HepG2 (cell line): Measurements from ENCODE around the gene PNLDC1. TPM values are rescaled to one million over a fixed set of nuclear protein-coding genes. Genes with fewer than 3 reads are reported as not detected.

Experiments
- ARID4A ChIP-seq: sonication (generic); formaldehyde crosslinking; IDR thresholded peaks from 2 replicates; pipeline ENCODE4 v1.5.0; 2020; ENCODE audit warnings: mild to moderate bottlenecking, missing genetic modification reagents, borderline replicate concordance
- ARNT ChIP-seq: fragments of 450-650 bp; IDR thresholded peaks from 2 replicates; pipeline ENCODE4 v1.6.1; 2017
- CERS6 ChIP-seq: sonication (generic); formaldehyde crosslinking; IDR thresholded peaks from 2 replicates; pipeline ENCODE4 v1.5.0; 2020; ENCODE audit warnings: missing genetic modification reagents
- DNMT3B ChIP-seq: conservative IDR thresholded peaks from 2 replicates; pipeline ENCODE4 v1.6.1; 2016; ENCODE audit warnings: missing biosample characterization, control low read depth
- MTF1 ChIP-seq: sonication (generic); formaldehyde crosslinking; IDR thresholded peaks from 2 replicates; pipeline ENCODE4 v1.5.0; 2020; ENCODE audit warnings: missing genetic modification reagents
- RFX3 ChIP-seq: IDR thresholded peaks from 2 replicates; pipeline ENCODE4 v1.6.1; 2016; ENCODE audit warnings: missing biosample characterization, missing genetic modification reagents
- SIN3A ChIP-seq: IDR thresholded peaks from 2 replicates; pipeline ENCODE4 v1.6.1; 2011; ENCODE audit warnings: low read depth, mild to moderate bottlenecking, control low read depth, low read length, borderline replicate concordance
- SNAPC2 ChIP-seq: sonication (generic); formaldehyde crosslinking; IDR thresholded peaks from 2 replicates; pipeline ENCODE4 v1.8.1; 2022; ENCODE audit warnings: mild to moderate bottlenecking, missing genetic modification reagents
- SNAPC4 ChIP-seq: sonication (generic); formaldehyde crosslinking; IDR thresholded peaks from 2 replicates; pipeline ENCODE4 v1.4.0; 2020; ENCODE audit warnings: mild to moderate bottlenecking, missing genetic modification reagents
- THAP7 ChIP-seq: sonication (generic); formaldehyde crosslinking; IDR thresholded peaks from 2 replicates; pipeline ENCODE4 v1.8.1; 2023; ENCODE audit warnings: mild to moderate bottlenecking, missing genetic modification reagents
- ZNF256 ChIP-seq: sonication (generic); formaldehyde crosslinking; conservative IDR thresholded peaks from 2 replicates; pipeline ENCODE4 v1.4.0; 2020; ENCODE audit warnings: missing genetic modification reagents
- ZNF703 ChIP-seq: sonication (generic); formaldehyde crosslinking; IDR thresholded peaks from 2 replicates; pipeline ENCODE4 v1.5.1; 2020; ENCODE audit warnings: missing genetic modification reagents, mild to moderate bottlenecking, moderate library complexity, borderline replicate concordance
- ZNF770 ChIP-seq: sonication (generic); formaldehyde crosslinking; IDR thresholded peaks from 2 replicates; pipeline ENCODE4 v1.5.0; 2020; ENCODE audit warnings: mild to moderate bottlenecking, missing genetic modification reagents
- ZSCAN20 ChIP-seq: sonication (generic); formaldehyde crosslinking; IDR thresholded peaks from 2 replicates; pipeline ENCODE4 v1.4.0; 2020; ENCODE audit warnings: missing genetic modification reagents, mild to moderate bottlenecking, borderline replicate concordance
- ZSCAN9 ChIP-seq: IDR thresholded peaks from 2 replicates; pipeline ENCODE4 v1.6.1; 2016; ENCODE audit warnings: borderline replicate concordance
- polyA plus RNA-seq, 8 experiments: library from polyadenylated mRNA; depleted of rRNA in 3 of 8; stranded (reverse) in 7 of 8; unstranded in 1 of 8; fragments of >200 nt; fragmentation: Illumina TruSeq in 4 of 8; extraction: Trizol in 4 of 8; gene quantifications; 2 replicates each; pipeline versions ENCODE4 v1.2.1 to v1.2.3, GENCODE V29; 2011 to 2016; ENCODE audit warnings: low read depth in 4 of 8, missing spikeins in 1 of 8, mixed read lengths in 1 of 8; ENCODE audit not compliant: insufficient read depth in 1 of 8
- total RNA-seq, 5 experiments: library from RNA; depleted of rRNA; stranded (reverse); fragments of >200 nt; fragmentation: Illumina TruSeq; extraction: Trizol; gene quantifications; 2 replicates each; pipeline ENCODE4 v1.2.3, GENCODE V29; 2016; ENCODE audit warnings: low read depth in 1 of 5

The PNLDC1 gene
- total and polyA plus RNA-seq, 2 of the 13 experiments (the other 11 are each of a cell fraction or from before 2014, with no cell fraction given), result not detected

- TF ChIP-seq SNAPC4 (no peak), DNMT3B (CRISPR knock-in tag) (0 out of 2 replicates have a peak, but pooled peaks have one; percentile 7), ZNF770 (CRISPR knock-in tag) (no peak), THAP7 (CRISPR knock-in tag) (no peak), ZNF256 (CRISPR knock-in tag) (no peak), CERS6 (CRISPR knock-in tag) (peak; percentile 50; the same call in 1 of the 2 replicates), SNAPC2 (CRISPR knock-in tag) (no peak; the same call in 1 of the 2 replicates), SIN3A (peak; percentile 87; the same call in 1 of the 2 replicates), ARID4A (CRISPR knock-in tag) (peak; percentile 45; the same call in 1 of the 2 replicates), RFX3 (CRISPR knock-in tag) (no peak), ZSCAN9 (CRISPR knock-in tag) (0 out of 2 replicates have a peak, but pooled peaks have one; percentile 15), ZSCAN20 (CRISPR knock-in tag) (0 out of 2 replicates have a peak, but pooled peaks have one; percentile 16), MTF1 (no peak), ARNT (no peak), ZNF703 (0 out of 2 replicates have a peak, but pooled peaks have one; percentile 57)
Measured at GRCh38 chr6:159790149-159790955, 9.7 kb upstream of the PNLDC1 start, which contains the start of gene MRPL18 (continued).
